Measurements from ENCODE around the gene STAT3. TPM values are rescaled to one million over a fixed set of nuclear protein-coding genes. Genes with fewer than 3 reads are reported as not detected.

The STAT3 gene
- total and polyA plus RNA-seq, 12 donors, result 33.9 to 398 (median 109) TPM

DNA sequence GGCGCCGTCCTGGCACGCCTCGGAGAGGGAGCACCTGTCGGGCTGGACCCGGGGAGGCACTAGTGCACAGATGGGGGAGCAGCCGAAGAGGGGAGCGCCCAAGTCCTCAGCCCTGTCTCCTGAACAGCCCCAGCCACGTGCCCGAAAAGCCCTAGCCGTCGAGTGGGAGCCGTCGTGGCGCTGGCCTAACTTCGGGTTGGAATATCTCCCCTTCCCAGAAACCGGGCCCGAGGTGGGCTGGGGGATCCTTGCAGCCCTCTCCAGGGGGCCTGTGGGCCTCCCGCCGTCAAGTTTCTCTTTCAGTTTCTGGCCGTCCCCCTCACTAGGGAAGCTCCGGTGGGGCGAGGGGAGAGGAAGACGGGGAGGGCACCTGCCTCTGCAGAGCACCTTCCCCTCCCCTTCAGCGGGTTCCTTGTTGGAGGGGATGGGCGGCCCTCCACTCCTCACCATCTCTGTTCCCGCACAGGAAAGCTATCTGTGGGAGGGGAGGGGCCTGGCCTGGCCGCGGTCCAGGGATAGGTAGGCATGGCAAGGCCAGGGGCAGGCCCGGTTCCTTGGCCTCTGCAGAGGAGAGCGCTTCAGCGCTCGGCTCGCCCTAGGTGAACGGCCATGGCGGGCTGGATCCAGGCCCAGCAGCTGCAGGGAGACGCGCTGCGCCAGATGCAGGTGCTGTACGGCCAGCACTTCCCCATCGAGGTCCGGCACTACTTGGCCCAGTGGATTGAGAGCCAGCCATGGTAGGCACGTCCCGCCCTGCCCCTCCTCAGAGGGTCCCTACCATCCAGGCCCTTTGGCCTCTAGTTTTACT, 99.2 kb downstream of the STAT3 start:
- 44 to 53% methylated on average over 43 to 44 of the region's 44 CpGs for WGBS, 2 donors
- H3K36me3 ChIP-seq, result peaks cover 0 to 37% (median 0%) of the 10 kb centered on the region in 9 donors
- ATAC-seq (peak in 7 of 8 donors; percentile 3 to 40 (median 15)), DNase-seq (peak in 1 of 2 donors; percentile 43)
- TF ChIP-seq, protein P1, sequence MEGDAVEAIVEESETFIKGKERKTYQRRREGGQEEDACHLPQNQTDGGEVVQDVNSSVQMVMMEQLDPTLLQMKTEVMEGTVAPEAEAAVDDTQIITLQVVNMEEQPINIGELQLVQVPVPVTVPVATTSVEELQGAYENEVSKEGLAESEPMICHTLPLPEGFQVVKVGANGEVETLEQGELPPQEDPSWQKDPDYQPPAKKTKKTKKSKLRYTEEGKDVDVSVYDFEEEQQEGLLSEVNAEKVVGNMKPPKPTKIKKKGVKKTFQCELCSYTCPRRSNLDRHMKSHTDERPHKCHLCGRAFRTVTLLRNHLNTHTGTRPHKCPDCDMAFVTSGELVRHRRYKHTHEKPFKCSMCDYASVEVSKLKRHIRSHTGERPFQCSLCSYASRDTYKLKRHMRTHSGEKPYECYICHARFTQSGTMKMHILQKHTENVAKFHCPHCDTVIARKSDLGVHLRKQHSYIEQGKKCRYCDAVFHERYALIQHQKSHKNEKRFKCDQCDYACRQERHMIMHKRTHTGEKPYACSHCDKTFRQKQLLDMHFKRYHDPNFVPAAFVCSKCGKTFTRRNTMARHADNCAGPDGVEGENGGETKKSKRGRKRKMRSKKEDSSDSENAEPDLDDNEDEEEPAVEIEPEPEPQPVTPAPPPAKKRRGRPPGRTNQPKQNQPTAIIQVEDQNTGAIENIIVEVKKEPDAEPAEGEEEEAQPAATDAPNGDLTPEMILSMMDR (IDR thresholded peaks at IDR 0.05), result no peak
- peak overlapping the region; percentile 50 to 83 (median 66) for H3K4me3 ChIP-seq
- no peaks in the 10 kb centered on the region for H3K27me3 ChIP-seq
- peak overlapping the region; percentile 78 to 96 (median 90) for H3K27ac ChIP-seq
- peaks cover 11 to 60% (median 30%) of the 10 kb centered on the region in 9 donors for H3K4me1 ChIP-seq
- H3K9me3 ChIP-seq, result no peaks in the 10 kb centered on the region
- intact Hi-C loops (cut with DNase I), result loop anchor here in 2 of 10 donors (10.0 kb wide), 1 partner anchor 64 kb away; no protein-coding TSS in a partner anchor

DNA sequence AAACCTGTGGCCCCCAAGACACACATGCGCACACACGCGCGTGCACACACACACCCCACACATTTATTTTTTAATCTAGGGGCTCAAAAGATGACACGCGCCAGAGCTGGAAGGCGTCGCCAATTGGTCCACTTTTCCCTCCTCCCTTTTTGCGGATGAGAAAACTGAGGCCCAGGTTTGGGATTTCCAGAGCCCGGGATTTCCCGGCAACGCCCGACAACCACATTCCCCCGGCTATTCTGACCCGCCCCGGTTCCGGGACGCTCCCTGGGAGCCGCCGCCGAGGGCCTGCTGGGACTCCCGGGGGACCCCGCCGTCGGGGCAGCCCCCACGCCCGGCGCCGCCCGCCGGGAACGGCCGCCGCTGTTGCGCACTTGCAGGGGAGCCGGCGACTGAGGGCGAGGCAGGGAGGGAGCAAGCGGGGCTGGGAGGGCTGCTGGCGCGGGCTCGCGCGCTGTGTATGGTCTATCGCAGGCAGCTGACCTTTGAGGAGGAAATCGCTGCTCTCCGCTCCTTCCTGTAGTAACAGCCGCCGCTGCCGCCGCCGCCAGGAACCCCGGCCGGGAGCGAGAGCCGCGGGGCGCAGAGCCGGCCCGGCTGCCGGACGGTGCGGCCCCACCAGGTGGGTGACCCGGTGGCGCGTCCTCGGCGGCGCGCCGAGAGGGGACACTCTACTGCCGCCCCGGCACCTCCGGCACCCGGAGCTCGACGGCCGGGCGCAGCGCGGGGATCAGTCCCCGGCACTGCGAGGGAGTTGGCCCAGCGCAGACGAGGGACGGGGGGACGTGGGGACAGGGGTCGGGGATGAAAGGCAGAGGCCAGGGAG, 100.1 kb downstream of the STAT3 start, which contains the start of gene STAT5A:
TSS of gene STAT5A (plus strand) at position 522 of the 826 bp plus-strand sequence. CDS start 914 bp downstream, outside the sequence.
- Histone ChIP-seq H3K36me3 (peaks cover 0 to 29% (median 0%) of the 10 kb centered on the region in 9 donors), H3K27me3 (no peaks in the 10 kb centered on the region), H3K4me1 (peaks cover 11 to 57% (median 30%) of the 10 kb centered on the region in 9 donors), H3K9me3 (no peaks in the 10 kb centered on the region), H3K4me3 (peak within 1 kb of the TSS; percentile 50 to 83 (median 66)), H3K27ac (peak within 1 kb of the TSS; percentile 78 to 96 (median 90))
- ATAC-seq (peak; percentile 85 to 95 (median 92)), DNase-seq (peak; percentile 91 to 92)
- TF ChIP-seq, protein P1 (IDR thresholded peaks at IDR 0.05), result peak in 1 of 9 donors; percentile 9
- intact Hi-C loops (cut with DNase I), result loop anchor here in 2 of 10 donors (10.0 kb wide), 1 partner anchor 63 kb away; no protein-coding TSS in a partner anchor
- WGBS, 2 donors, result 4 to 6% methylated on average over 87 to 88 of the region's 88 CpGs

DNA sequence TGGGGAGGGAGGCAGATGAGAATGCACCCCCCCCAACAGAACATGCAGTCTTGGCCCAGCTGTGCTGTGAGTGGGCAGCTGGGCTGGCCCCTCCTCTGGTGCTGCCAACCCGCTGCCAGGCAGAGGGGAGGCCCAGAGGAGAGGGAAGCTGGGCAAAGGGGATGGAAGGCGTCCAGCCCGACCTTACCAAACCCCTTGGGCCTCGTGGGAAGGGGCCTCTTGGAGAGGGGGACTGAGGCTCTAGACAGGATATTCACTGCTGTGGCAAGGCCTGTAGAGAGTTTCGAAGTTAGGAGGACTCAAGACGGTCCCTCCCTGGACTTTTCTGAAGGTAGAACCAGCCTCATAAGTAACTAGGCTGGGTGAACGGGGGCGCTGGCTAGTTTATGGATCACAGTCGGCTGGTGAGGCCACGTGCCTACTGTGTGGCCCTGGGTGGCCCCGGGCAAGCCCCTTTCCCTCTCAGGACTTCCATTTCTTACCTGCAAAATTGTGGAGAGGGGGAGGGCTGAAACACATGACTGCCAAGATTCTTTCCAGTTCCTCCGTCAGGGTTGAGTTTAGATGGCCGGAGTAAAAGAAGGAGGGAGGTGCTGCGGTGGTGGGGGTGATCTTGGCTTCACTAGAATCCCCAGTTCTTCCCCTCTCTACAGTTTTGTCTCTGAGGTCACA, 100.8 kb downstream of the STAT3 start:
- peaks cover 11 to 57% (median 30%) of the 10 kb centered on the region in 9 donors for H3K4me1 ChIP-seq
- no peaks in the 10 kb centered on the region for H3K27me3 ChIP-seq
- ATAC-seq (peak; percentile 19 to 68 (median 43)), DNase-seq (peak; percentile 53 to 55)
- H3K36me3 ChIP-seq, result peaks cover 0 to 22% (median 0%) of the 10 kb centered on the region in 9 donors
- no peaks in the 10 kb centered on the region for H3K9me3 ChIP-seq
- WGBS, 2 donors, result 23 to 24% methylated on average over 14 of the region's 14 CpGs
- TF ChIP-seq, protein P1 (IDR thresholded peaks at IDR 0.05), result no peak
- H3K27ac ChIP-seq, result peak overlapping the region; percentile 78 to 96 (median 90)
- intact Hi-C loops (cut with DNase I), result loop anchor here in 2 of 10 donors (10.0 kb wide), 1 partner anchor 63 kb away; no protein-coding TSS in a partner anchor
- peak overlapping the region; percentile 50 to 83 (median 66) for H3K4me3 ChIP-seq
